H9 (cell line): Measurements from ENCODE around the gene KLC1. TPM values are rescaled to one million over a fixed set of nuclear protein-coding genes. Genes with fewer than 3 reads are reported as not detected.

Experiments
- DNase-seq: peaks from one replicate; pipeline ENCODE4 v3.0.0-alpha.2; 2017
- H2AFZ ChIP-seq: one replicate; pipeline ENCODE4 v1.6.1; 2013; ENCODE audit warnings: mild to moderate bottlenecking, low read length, control low read depth, moderate library complexity
- H2AK5ac ChIP-seq: 2 replicates; pipeline ENCODE4 v1.6.1; 2013; ENCODE audit warnings: low read length, control low read depth, mixed read lengths; ENCODE audit not compliant: insufficient read length
- H2BK120ac ChIP-seq: one replicate; pipeline ENCODE4 v1.6.1; 2013; ENCODE audit warnings: low read depth, mild to moderate bottlenecking, low read length, control low read depth, inconsistent platforms; ENCODE audit not compliant: poor library complexity, severe bottlenecking
- H2BK12ac ChIP-seq: 2 replicates; pipeline ENCODE4 v1.6.1; 2013; ENCODE audit warnings: low read length, control low read depth, mixed read lengths, low read depth; ENCODE audit not compliant: insufficient read length
- H2BK15ac ChIP-seq: 2 replicates; pipeline ENCODE4 v1.6.1; 2013; ENCODE audit warnings: low read depth, low read length, control low read depth
- H2BK20ac ChIP-seq: one replicate; pipeline ENCODE4 v1.6.1; 2013; ENCODE audit warnings: low read depth, mild to moderate bottlenecking, low read length, control low read depth, inconsistent platforms; ENCODE audit not compliant: poor library complexity, severe bottlenecking
- H2BK5ac ChIP-seq: 2 replicates; pipeline ENCODE4 v1.6.1; 2013; ENCODE audit warnings: low read length, control low read depth, mixed read lengths; ENCODE audit not compliant: insufficient read length
- H3K14ac ChIP-seq: 2 replicates; pipeline ENCODE4 v1.6.1; 2013; ENCODE audit warnings: low read length, control low read depth; ENCODE audit not compliant: insufficient read depth
- H3K18ac ChIP-seq: 2 replicates; pipeline ENCODE4 v1.6.1; 2013; ENCODE audit warnings: low read depth, mild to moderate bottlenecking, mixed read lengths, low read length, control low read depth; ENCODE audit not compliant: insufficient read length
- H3K23ac ChIP-seq: 2 replicates; pipeline ENCODE4 v1.6.1; 2013; ENCODE audit warnings: low read length, control low read depth, mixed read lengths, low read depth; ENCODE audit not compliant: insufficient read length
- H3K23me2 ChIP-seq: 2 replicates; pipeline ENCODE4 v1.6.1; 2013; ENCODE audit warnings: low read depth, mild to moderate bottlenecking, mixed read lengths, low read length, control low read depth; ENCODE audit not compliant: insufficient read length, poor library complexity, severe bottlenecking
- H3K27ac ChIP-seq: 2 replicates; pipeline ENCODE4 v1.5.1; 2013; ENCODE audit warnings: low read length, control low read depth, mixed read lengths, low read depth; ENCODE audit not compliant: insufficient read length
- H3K27me3 ChIP-seq: 2 replicates; pipeline ENCODE4 v1.6.1; 2013; ENCODE audit warnings: low read length, control low read depth, inconsistent platforms; ENCODE audit not compliant: insufficient read depth
- H3K4ac ChIP-seq: 2 replicates; pipeline ENCODE4 v1.6.1; 2013; ENCODE audit warnings: low read depth, mild to moderate bottlenecking, control low read depth, inconsistent platforms, low read length, moderate library complexity
- H3K4me1 ChIP-seq: 2 replicates; pipeline ENCODE4 v1.6.1; 2013; ENCODE audit warnings: low read length, control low read depth, inconsistent platforms; ENCODE audit not compliant: insufficient read depth
- H3K4me2 ChIP-seq: 2 replicates; pipeline ENCODE4 v1.6.1; 2013; ENCODE audit warnings: low read length, control low read depth, mixed read lengths; ENCODE audit not compliant: insufficient read length, insufficient read depth
- H3K56ac ChIP-seq: 2 replicates; pipeline ENCODE4 v1.6.1; 2013; ENCODE audit warnings: low read depth, mild to moderate bottlenecking, mixed read lengths, low read length, control low read depth; ENCODE audit not compliant: insufficient read length
- H3K79me1 ChIP-seq: 2 replicates; pipeline ENCODE4 v1.6.1; 2013; ENCODE audit warnings: low read depth, mild to moderate bottlenecking, moderate library complexity, low read length, control low read depth, inconsistent platforms; ENCODE audit not compliant: insufficient read depth, poor library complexity, severe bottlenecking
- H3K79me2 ChIP-seq: 2 replicates; pipeline ENCODE4 v1.6.1; 2013; ENCODE audit warnings: low read length, control low read depth, inconsistent platforms; ENCODE audit not compliant: insufficient read depth
- H3K9ac ChIP-seq: 2 replicates; pipeline ENCODE4 v1.6.1; 2013; ENCODE audit warnings: low read length, control low read depth, mixed read lengths; ENCODE audit not compliant: insufficient read length; ENCODE audit errors: extremely low read depth
- H3K9me3 ChIP-seq: one replicate; pipeline ENCODE4 v1.6.1; 2013; ENCODE audit warnings: low read depth, low read length, inconsistent platforms; ENCODE audit not compliant: control insufficient read depth
- H3T11ph ChIP-seq: one replicate; pipeline ENCODE4 v1.6.1; 2013; ENCODE audit warnings: mild to moderate bottlenecking, low read length, control low read depth, inconsistent platforms
- H4K20me1 ChIP-seq: one replicate; pipeline ENCODE4 v1.6.1; 2013; ENCODE audit not compliant: control insufficient read depth, insufficient read length, insufficient read depth
- H4K5ac ChIP-seq: 2 replicates; pipeline ENCODE4 v1.6.1; 2013; ENCODE audit warnings: low read depth, mild to moderate bottlenecking, mixed read lengths, low read length, control low read depth; ENCODE audit not compliant: insufficient read length
- H4K8ac ChIP-seq: replicated peaks from 2 replicates; pipeline ENCODE4 v1.6.1; 2013; ENCODE audit warnings: low read length, control low read depth, mixed read lengths, low read depth; ENCODE audit not compliant: insufficient read length
- H4K91ac ChIP-seq: 2 replicates; pipeline ENCODE4 v1.6.1; 2013; ENCODE audit warnings: low read depth, mild to moderate bottlenecking, moderate library complexity, mixed read lengths, low read length, control low read depth; ENCODE audit not compliant: insufficient read length
- H3K27ac Mint-ChIP-seq, 3 experiments: 2 replicates in 2 of 3; 3 replicates in 1 of 3; pipeline ENCODE4 v1.8.0; 2020 to 2021; ENCODE audit warnings: mixed read lengths in 3 of 3, mild to moderate bottlenecking in 1 of 3, moderate library complexity in 1 of 3
- H3K27me3 Mint-ChIP-seq: 2 replicates; pipeline ENCODE4 v1.8.0; 2021; ENCODE audit warnings: low read depth, mild to moderate bottlenecking, moderate library complexity, mixed read lengths
- H3K36me3 Mint-ChIP-seq, 3 experiments: 2 replicates in 2 of 3; 3 replicates in 1 of 3; pipeline ENCODE4 v1.8.0; 2020 to 2021; ENCODE audit warnings: low read depth in 3 of 3, mixed read lengths in 3 of 3; ENCODE audit not compliant: insufficient read depth in 1 of 3
- H3K4me1 Mint-ChIP-seq, 2 experiments: 2 replicates each; pipeline ENCODE4 v1.8.0; 2020; ENCODE audit warnings: mixed read lengths in 2 of 2
- H3K4me3 Mint-ChIP-seq, 2 experiments: 2 replicates in 1 of 2; 3 replicates in 1 of 2; pipeline ENCODE4 v1.8.0; 2020 to 2021; ENCODE audit warnings: mild to moderate bottlenecking in 2 of 2, mixed read lengths in 2 of 2, moderate library complexity in 1 of 2
- H3K9me3 Mint-ChIP-seq, 2 experiments: 2 replicates in 1 of 2; 3 replicates in 1 of 2; pipeline ENCODE4 v1.8.0; 2020; ENCODE audit warnings: mild to moderate bottlenecking in 2 of 2, mixed read lengths in 2 of 2, moderate library complexity in 1 of 2
- CTCF ChIP-seq: fragments of 200-600 bp; sonication (generic); conservative IDR thresholded peaks from 3 replicates; pipeline ENCODE4 v1.8.0; 2021; ENCODE audit warnings: antibody characterized with exemption, mild to moderate bottlenecking
- whole genome bisulfite sequencing: extraction: QIAGEN DNeasy Blood & Tissue Kit; methylation state at CpG from one replicate; pipeline ENCODE4 v1.1.7; 2013; ENCODE audit warnings: missing lambda C conversion rate, low lambda C conversion rate, mixed read lengths; ENCODE audit not compliant: insufficient read length; ENCODE audit errors: extremely low coverage; 5-methylcytosine and 5-hydroxymethylcytosine counted together
- total RNA-seq: library from RNA; stranded (reverse); gene quantifications from 2 replicates; pipeline ENCODE4 v1.2.1, GENCODE V29; 2021

KLC1 gene
- total RNA-seq, 1 experiment from 2014 or later, result 143 TPM

GRCh38 chr14:103679351-103679750, 50.3 kb downstream of the KLC1 start:
- peak; percentile 50 for DNase-seq

More at GRCh38 chr14:103679351-103679750, 50.3 kb downstream of the KLC1 start:
- H3K23ac ChIP-seq, result no peak overlapping the region
- WGBS, result no CpG with 5 or more reads among the region's 13 CpGs
- H3T11ph ChIP-seq, result no peak overlapping the region
- no peaks in the 10 kb centered on the region for H3K23me2 ChIP-seq
- peak; percentile 73 for TF ChIP-seq CTCF
- Mint-ChIP-seq H3K4me1 (no peaks in the 10 kb centered on the region), H3K27me3 (no peaks in the 10 kb centered on the region), H3K9me3 (no peaks in the 10 kb centered on the region), H3K36me3 (peaks cover 30 to 82% (median 69%) of the 10 kb centered on the region in 3 experiments; a peak in 6 of 7 replicates), H3K4me3 (no peak overlapping the region), H3K27ac (peak overlapping the region; percentile 36 to 88 (median 42); a peak in 2 of 7 replicates)
- H3K56ac ChIP-seq, result no peak overlapping the region
- no peak overlapping the region for H3K9ac ChIP-seq
- no peaks in the 10 kb centered on the region for H3K9me3 ChIP-seq
- no peak overlapping the region for H4K91ac ChIP-seq
- H2AK5ac ChIP-seq, result no peak overlapping the region
- H3K79me2 ChIP-seq, result no peaks in the 10 kb centered on the region
- no peak overlapping the region for H3K4me2 ChIP-seq
- no peaks in the 10 kb centered on the region for H4K20me1 ChIP-seq
- no peak overlapping the region for H2BK15ac ChIP-seq
- H3K27me3 ChIP-seq, result no peaks in the 10 kb centered on the region
- no peak overlapping the region for H4K8ac ChIP-seq
- no peak overlapping the region for H3K27ac ChIP-seq
- H2BK12ac ChIP-seq, result no peak overlapping the region
- no peak overlapping the region for H2AFZ ChIP-seq
- H3K79me1 ChIP-seq, result no peaks in the 10 kb centered on the region
- H3K4me1 ChIP-seq, result no peaks in the 10 kb centered on the region
- H2BK5ac ChIP-seq, result no peak overlapping the region
- H2BK120ac ChIP-seq, result no peak overlapping the region
- H2BK20ac ChIP-seq, result no peak overlapping the region
- H3K18ac ChIP-seq, result no peak overlapping the region
- H3K4ac ChIP-seq, result no peak overlapping the region
- H3K14ac ChIP-seq, result no peak overlapping the region
- no peak overlapping the region for H4K5ac ChIP-seq
